ENCODE results near the gene VWA3A. TPM values are rescaled to one million over a fixed set of nuclear protein-coding genes. Genes with fewer than 3 reads are reported as not detected.
A peak's percentile ranks its signal among the peaks of the same experiment; 100 is the strongest.
"Not testable (repeated sequence)": the region's sequence is repeated elsewhere in the genome, so short reads cannot be mapped to it uniquely, and the experiment has no call there.

Gene VWA3A
- total and polyA plus RNA-seq, 2 donors (not counting 1 experiment from before 2014, with no cell fraction given) = 0.06 to 0.17 TPM

DNA sequence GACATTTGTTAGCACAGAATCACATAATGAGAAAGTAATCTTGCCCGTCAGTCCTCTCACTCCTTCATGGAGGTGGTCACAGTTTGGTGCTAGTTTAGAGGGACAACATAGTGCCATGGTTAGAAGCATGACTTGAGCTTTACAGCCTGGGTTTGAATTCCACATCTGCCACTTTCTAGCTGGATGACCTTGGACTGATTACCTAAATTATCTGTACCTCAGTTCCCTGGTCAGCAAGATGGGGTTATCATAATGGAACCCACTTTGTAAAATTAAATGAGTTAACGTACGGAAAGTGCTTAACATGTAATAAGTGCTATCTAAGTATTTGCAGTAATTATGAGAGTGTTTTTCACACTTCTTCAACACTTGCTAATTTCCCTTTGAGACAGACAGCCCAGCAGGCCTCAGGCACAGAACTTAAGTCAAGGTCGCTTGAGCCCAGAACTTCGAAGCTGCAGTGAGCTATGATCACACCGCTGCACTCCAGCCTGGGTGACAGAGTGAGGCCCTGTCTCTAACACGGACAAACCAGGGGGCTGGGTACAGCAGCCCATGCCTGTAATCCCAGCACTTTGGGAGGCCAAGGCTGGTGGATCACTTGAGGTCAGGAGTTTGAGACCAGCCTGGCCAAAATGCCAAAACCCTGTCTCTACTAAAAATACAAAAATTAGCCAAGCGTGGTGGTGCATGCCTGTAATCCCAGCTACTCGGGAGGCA, 7.1 kb downstream of the VWA3A start:
- TF ChIP-seq CTCF (conservative IDR thresholded peaks at IDR 0.05 in 1 of 2, IDR thresholded peaks at IDR 0.05 in 1 of 2; ENCODE audit: low read depth in 1 of 2, low read length in 2 of 2) (no peak), EZH2 (IDR thresholded peaks at IDR 0.05; ENCODE audit: low read length, missing control alignments) (no peak)
- Histone ChIP-seq H3K4me2 (ENCODE audit: extremely low read depth, insufficient read depth, low read length) (peak overlapping the region; percentile 59), H3K4me1 (ENCODE audit: control insufficient read depth, extremely low read depth, insufficient read depth, low read length) (no peaks in the 10 kb centered on the region), H3K27me3 (ENCODE audit: control insufficient read depth, insufficient read depth, low read length) (no peaks in the 10 kb centered on the region), H3K9me3 (ENCODE audit: control insufficient read depth, insufficient read depth, low read depth, low read length) (no peaks in the 10 kb centered on the region), H2AFZ (ENCODE audit: low read length) (no peak overlapping the region), H3K36me3 (ENCODE audit: control insufficient read depth, insufficient read depth, low read length) (no peaks in the 10 kb centered on the region), H3K79me2 (ENCODE audit: control insufficient read depth, insufficient read depth, low read length) (no peaks in the 10 kb centered on the region), H4K20me1 (ENCODE audit: control insufficient read depth, extremely low read depth, insufficient read depth, low read length) (no peaks in the 10 kb centered on the region), H3K4me3 (replicated peaks in 1 of 4; ENCODE audit: control extremely low read depth in 1 of 4, insufficient read depth in 1 of 4, low read depth in 3 of 4, low read length in 4 of 4) (no peak overlapping the region), H3K27ac (ENCODE audit: insufficient read depth, low read length) (no peak overlapping the region), H3K9ac (ENCODE audit: insufficient read depth, low read length) (no peak overlapping the region)
- no peak for DNase-seq (ENCODE audit: low read depth in 2 of 2)

- Histone ChIP-seq H3K36me3 (ENCODE audit: control insufficient read depth, insufficient read depth, low read length) (no peaks in the 10 kb centered on the region), H3K9me3 (ENCODE audit: control insufficient read depth, insufficient read depth, low read depth, low read length) (no peaks in the 10 kb centered on the region), H3K4me3 (replicated peaks in 1 of 4; ENCODE audit: control extremely low read depth in 1 of 4, insufficient read depth in 1 of 4, low read depth in 3 of 4, low read length in 4 of 4) (no peak overlapping the region), H3K27me3 (ENCODE audit: control insufficient read depth, insufficient read depth, low read length) (no peaks in the 10 kb centered on the region), H3K79me2 (ENCODE audit: control insufficient read depth, insufficient read depth, low read length) (no peaks in the 10 kb centered on the region), H3K4me1 (ENCODE audit: control insufficient read depth, extremely low read depth, insufficient read depth, low read length) (no peaks in the 10 kb centered on the region), H2AFZ (ENCODE audit: low read length) (no peak overlapping the region), H4K20me1 (ENCODE audit: control insufficient read depth, extremely low read depth, insufficient read depth, low read length) (no peaks in the 10 kb centered on the region), H3K9ac (ENCODE audit: insufficient read depth, low read length) (no peak overlapping the region), H3K27ac (ENCODE audit: insufficient read depth, low read length) (no peak overlapping the region), H3K4me2 (ENCODE audit: extremely low read depth, insufficient read depth, low read length) (no peak overlapping the region)
- DNase-seq (ENCODE audit: low read depth in 2 of 2) = no peak
- TF ChIP-seq CTCF (conservative IDR thresholded peaks at IDR 0.05 in 1 of 2, IDR thresholded peaks at IDR 0.05 in 1 of 2; ENCODE audit: low read depth in 1 of 2, low read length in 2 of 2) (no peak), EZH2 (IDR thresholded peaks at IDR 0.05; ENCODE audit: low read length, missing control alignments) (no peak)
Observed at GRCh38 chr16:22103441-22103840, 11.1 kb downstream of the VWA3A start.

DNA sequence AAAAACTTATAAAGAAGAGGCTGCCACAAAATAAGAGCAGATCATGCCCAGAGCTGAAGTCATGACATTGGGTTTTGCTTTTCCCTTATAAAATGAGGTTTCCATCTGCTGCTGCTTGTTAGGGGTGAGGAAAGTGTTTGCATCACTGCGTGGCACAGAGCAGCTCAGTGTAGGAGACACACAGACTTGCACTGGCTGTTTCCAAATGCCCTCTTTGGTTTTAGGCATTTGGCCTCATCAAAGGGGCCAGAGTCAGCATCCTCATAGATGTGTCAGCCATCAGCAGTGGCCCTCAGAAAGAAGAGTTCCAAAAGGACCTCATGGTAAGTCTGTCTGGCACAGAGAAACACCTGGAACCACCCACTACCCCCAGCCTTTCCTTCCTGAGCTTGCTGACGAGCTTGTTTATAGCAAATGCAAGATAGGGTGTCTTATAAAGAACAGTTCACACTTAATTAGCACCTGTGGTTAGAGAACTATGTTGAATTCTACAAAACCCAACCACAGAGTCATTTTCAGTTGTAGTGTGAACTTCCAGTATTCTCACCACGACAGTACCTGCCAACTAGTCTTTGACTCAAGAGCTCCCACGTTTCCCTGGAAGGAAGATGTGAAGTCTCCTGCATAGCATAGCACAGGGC, 17.0 kb downstream of the VWA3A start:
- no peak overlapping the region for H3K4me3 ChIP-seq (replicated peaks in 1 of 4; ENCODE audit: control extremely low read depth in 1 of 4, insufficient read depth in 1 of 4, low read depth in 3 of 4, low read length in 4 of 4)
- H3K4me1 ChIP-seq (ENCODE audit: control insufficient read depth, extremely low read depth, insufficient read depth, low read length) = no peaks in the 10 kb centered on the region
- H3K9ac ChIP-seq (ENCODE audit: insufficient read depth, low read length) = no peak overlapping the region
- H3K9me3 ChIP-seq (ENCODE audit: control insufficient read depth, insufficient read depth, low read depth, low read length) = no peaks in the 10 kb centered on the region
- no peaks in the 10 kb centered on the region for H3K36me3 ChIP-seq (ENCODE audit: control insufficient read depth, insufficient read depth, low read length)
- H4K20me1 ChIP-seq (ENCODE audit: control insufficient read depth, extremely low read depth, insufficient read depth, low read length) = no peaks in the 10 kb centered on the region
- H2AFZ ChIP-seq (ENCODE audit: low read length) = no peak overlapping the region
- no peaks in the 10 kb centered on the region for H3K79me2 ChIP-seq (ENCODE audit: control insufficient read depth, insufficient read depth, low read length)
- no peak for TF ChIP-seq CTCF (conservative IDR thresholded peaks at IDR 0.05 in 1 of 2, IDR thresholded peaks at IDR 0.05 in 1 of 2; ENCODE audit: low read depth in 1 of 2, low read length in 2 of 2)
- TF ChIP-seq EZH2 (IDR thresholded peaks at IDR 0.05; ENCODE audit: low read length, missing control alignments) = no peak
- H3K27ac ChIP-seq (ENCODE audit: insufficient read depth, low read length) = no peak overlapping the region
- H3K27me3 ChIP-seq (ENCODE audit: control insufficient read depth, insufficient read depth, low read length) = peaks cover 9% of the 10 kb centered on the region
- no peak for DNase-seq (ENCODE audit: low read depth in 2 of 2)
- no peak overlapping the region for H3K4me2 ChIP-seq (ENCODE audit: extremely low read depth, insufficient read depth, low read length)

- H3K9ac ChIP-seq (ENCODE audit: insufficient read depth, low read length); H3K9me3 ChIP-seq (ENCODE audit: control insufficient read depth, insufficient read depth, low read depth, low read length); H4K20me1 ChIP-seq (ENCODE audit: control insufficient read depth, extremely low read depth, insufficient read depth, low read length); H3K4me3 ChIP-seq (replicated peaks in 1 of 4; ENCODE audit: control extremely low read depth in 1 of 4, insufficient read depth in 1 of 4, low read depth in 3 of 4, low read length in 4 of 4); DNase-seq (ENCODE audit: low read depth in 2 of 2); H3K4me1 ChIP-seq (ENCODE audit: control insufficient read depth, extremely low read depth, insufficient read depth, low read length); H3K4me2 ChIP-seq (ENCODE audit: extremely low read depth, insufficient read depth, low read length); H3K36me3 ChIP-seq (ENCODE audit: control insufficient read depth, insufficient read depth, low read length); H2AFZ ChIP-seq (ENCODE audit: low read length); H3K79me2 ChIP-seq (ENCODE audit: control insufficient read depth, insufficient read depth, low read length); H3K27ac ChIP-seq (ENCODE audit: insufficient read depth, low read length): not testable (repeated sequence)
- peaks cover 10% of the 10 kb centered on the region for H3K27me3 ChIP-seq (ENCODE audit: control insufficient read depth, insufficient read depth, low read length)
Observed at GRCh38 chr16:22111629-22112028, 19.3 kb downstream of the VWA3A start.
